NCI-H1048 (cell line): ENCODE measurements around the gene SCUBE2.
"Not testable (repeated sequence)": the region's sequence is repeated elsewhere in the genome, so short reads cannot be mapped to it uniquely, and the experiment has no call there.

Experiments
- DNase-seq: peaks from one replicate; lab custom pipeline; 2025; lab: John Stamatoyannopoulos, UW

The SCUBE2 gene

GRCh38 chr11:9004183-9004926 is 87.0 kb downstream of the SCUBE2 start:
- no peak for DNase-seq

DNA sequence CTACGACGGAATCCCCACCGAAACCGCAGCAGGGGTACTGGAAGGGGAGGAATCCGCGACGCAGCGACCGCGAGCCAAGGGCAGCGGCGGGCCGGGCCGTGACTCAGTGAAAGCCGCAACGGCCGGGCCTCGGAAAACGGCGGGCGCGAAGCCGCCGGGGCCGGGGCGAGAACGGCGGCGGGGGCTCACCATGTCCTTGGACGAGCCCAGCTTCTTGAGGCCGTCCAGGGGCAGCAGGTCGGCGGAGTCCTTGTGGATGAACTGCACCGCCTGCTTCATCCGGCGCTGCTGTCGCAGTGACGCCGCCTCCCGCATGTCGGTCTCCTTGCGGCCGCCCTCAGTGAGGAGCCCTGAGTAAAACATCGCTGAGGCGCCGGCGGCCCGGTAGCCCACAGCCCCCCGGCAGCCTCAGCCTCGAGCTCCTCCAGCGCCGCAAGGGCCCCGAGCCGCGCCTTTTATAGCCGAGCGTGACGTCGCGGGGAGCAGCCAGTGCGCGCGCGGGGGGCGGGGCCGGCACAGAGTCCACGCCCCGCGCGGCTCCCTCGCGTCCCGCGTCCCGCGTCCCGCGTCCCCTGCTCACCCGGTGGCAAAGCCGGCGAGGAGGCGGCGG is 87.7 kb downstream of the SCUBE2 start, which contains the start of gene NRIP3:
TSS of gene NRIP3 (minus strand) at position 429 of the 610 bp plus-strand sequence. CDS start at position 363, 66 bp downstream.
- DNase-seq = no peak

DNA sequence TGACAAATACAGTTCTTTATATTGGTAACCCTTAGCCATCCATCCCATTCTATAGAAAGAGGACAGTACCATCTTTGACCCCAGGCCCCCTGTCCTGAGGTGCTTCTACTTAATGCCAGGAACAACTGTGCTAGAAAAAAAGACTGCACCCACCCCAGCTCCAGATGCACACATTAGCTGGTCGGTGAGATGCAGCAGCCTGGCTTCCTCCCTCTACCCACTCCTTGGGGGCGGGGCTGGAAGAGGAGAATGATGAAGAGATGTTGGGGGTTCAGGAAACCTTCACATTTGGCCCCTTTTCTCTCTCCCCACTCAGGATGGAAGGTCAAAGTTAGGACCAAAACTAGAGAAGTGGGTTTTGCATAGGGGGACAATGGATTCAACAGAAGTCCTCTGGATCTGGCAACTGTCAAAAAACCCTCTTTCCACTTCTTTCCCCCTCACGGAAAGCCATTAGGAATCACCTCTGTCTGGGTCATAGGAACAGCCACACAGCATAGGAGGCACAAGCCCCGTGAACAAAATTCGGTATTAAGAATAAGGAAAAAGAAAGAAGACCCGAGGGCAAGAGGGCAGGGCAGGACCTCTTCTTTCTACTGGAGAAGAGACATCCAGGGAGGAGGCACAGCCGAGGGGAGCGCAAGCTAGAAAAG is 88.4 kb downstream of the SCUBE2 start:
- DNase-seq = no peak

DNA sequence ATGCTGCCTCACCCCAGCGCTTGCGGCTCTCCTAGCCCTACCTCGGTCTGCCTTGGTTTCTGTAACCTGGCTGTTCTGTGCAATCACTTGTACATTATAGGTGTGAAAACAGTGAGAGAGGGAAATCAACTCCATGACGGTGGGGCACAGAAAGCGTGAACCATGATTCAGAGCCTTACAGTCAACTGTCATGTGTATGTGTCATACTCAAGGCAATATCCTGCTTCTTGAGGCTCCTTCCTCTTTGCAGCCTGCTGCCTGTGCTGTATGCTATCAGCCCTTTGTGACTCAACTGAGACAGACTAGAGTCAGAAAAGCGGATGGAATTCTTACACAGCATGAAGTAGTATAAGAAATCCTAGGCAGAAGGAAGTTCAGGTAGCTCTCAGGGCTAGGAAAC is 89.7 kb downstream of the SCUBE2 start:
- DNase-seq = no peak

DNA sequence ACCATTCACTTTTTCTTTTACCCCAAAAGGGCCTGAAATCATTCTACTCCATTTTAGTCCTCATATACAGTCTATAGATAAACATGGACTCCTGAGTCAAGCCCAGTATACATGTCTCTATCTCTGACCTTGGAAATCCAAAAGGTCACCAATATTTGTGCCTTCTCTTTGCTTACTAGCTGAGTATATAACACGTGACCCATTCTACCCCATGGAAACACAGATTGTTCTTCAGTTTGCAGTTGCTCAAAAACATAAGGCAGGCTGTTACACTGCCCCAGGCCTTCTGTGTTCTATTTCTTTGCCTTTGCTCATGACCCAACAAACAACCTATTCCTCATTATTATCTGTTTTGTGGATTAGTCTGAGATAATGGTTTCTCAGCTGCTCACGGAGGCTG is 93.4 kb downstream of the SCUBE2 start:
- DNase-seq = no peak

GRCh38 chr11:8997451-8997850 is 93.9 kb downstream of the SCUBE2 start:
- no peak for DNase-seq

DNA sequence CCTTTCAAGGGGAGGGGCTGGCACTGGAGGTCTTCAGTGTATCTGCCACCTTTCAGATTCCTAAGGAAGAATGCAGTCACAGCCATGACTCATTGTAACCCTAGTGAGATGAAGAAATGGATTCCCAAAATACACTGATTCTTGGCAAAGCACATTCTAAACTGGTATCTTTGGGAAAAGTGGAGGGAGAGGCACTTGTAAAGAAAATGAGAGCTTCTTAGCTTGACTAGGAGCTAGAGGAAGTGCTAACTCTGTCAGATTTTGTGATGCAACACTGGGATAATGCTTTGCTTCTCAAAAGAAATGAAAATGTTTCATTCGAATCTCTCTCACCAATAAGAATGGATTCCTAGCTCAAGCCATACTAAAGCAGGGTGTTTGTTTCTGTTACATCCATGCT is 101.9 kb downstream of the SCUBE2 start:
- no peak for DNase-seq

- no peak for DNase-seq
These were observed 102.8 kb downstream of the SCUBE2 start for GRCh38 chr11:8988329-8989234.

GRCh38 chr11:8987446-8987845 is 104.0 kb downstream of the SCUBE2 start:
- DNase-seq = no peak

GRCh38 chr11:8986772-8987171 is 104.6 kb downstream of the SCUBE2 start:
- not testable (repeated sequence) for DNase-seq

- DNase-seq = no peak
These were observed 105.9 kb downstream of the SCUBE2 start for GRCh38 chr11:8985462-8985861.

DNA sequence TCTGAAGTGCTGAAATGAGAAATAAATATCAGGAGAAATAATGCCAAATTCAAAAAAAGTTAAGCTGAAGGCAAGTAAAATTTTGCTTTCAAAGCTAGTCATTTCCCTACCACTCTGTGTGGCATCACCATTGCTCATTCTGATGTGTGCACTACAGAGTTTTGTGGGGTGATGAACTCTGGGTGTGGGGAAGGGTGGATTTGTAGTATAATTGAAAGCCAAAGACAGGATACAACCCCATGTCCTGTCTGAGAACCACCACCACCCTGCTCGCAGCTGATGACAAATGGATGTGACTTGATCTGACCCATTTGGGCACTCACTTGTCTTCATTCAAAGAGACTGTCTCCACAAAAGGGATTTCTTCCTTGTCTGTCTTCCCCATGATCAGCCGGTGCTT is 107.8 kb downstream of the SCUBE2 start:
- DNase-seq = no peak

GRCh38 chr11:8980485-8980884 is 110.9 kb downstream of the SCUBE2 start:
- DNase-seq = no peak

DNA sequence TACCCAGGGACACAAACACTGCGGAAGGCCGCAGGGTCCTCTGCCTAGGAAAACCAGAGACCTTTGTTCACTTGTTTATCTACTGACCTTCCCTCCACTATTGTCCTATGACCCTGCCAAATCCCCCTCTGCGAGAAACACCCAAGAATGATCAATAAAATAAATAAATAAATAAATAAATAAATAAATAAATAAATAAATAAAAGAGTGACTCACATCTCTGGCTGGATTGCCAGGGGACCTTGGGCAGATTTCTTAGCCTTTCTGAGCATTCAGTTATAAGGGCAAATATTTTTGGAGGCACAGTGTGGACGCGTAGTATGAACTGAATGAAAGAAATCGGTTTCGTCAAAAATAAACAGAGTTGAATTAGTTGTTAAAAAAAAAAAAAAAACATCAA is 112.0 kb downstream of the SCUBE2 start:
- DNase-seq = not testable (repeated sequence)

DNA sequence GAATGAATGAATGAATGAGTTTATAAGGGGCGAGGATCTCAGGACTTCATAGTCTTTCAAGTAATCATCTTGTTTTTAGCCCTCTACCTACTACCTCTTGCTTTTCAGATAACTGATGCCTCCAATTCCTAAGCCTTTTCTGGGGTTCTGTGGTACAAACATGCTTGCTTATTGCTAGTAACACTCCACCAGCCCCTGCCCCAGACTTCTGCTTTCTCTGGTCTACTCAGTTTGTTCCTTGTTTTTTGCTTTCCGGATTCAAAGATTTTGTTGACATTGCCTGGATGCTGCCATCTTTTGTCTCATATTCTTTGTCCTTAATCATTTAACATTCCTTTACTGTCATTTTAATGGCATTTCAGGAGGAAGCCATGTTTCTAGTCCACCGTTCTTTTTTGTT is 118.3 kb downstream of the SCUBE2 start:
- no peak for DNase-seq

- no peak for DNase-seq
These were observed 119.5 kb downstream of the SCUBE2 start for GRCh38 chr11:8971924-8972316.

- DNase-seq = no peak
These were observed 120.0 kb downstream of the SCUBE2 start for GRCh38 chr11:8971196-8971923.
